Measurements from ENCODE around the gene AFF3.
A peak's percentile ranks its signal among the peaks of the same experiment; 100 is the strongest.

Gene AFF3

DNA sequence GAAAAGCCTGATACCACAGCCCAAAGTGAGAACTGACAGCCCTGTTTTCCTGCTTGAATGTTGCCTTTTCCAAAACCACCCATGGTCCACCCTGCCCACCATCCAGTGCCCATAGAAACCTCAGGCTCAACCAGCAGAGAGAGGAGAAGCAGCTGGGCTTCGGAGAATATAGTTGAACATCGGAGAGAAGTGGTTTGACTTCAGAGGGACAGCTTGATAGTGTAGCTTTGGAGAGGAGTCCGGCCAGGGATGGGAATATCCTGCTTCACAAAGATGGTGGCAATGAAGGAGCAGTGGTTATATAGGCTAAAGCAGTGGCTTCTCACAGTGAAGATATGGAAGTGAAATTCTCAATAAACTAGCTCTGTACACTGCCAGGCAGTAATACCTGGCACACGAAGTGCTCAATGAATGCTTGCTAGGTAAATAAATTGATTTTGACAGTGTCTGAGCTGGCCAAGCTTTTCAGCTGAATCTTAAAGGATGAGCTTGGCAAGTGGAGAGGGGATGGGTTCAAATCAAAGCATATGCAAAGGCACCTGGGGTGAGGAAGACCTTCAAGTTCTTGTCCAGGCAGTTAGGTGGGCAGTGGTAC, 21.2 kb downstream of the AFF3 start:
- peaks cover 90% of the 10 kb centered on the region for H3K36me3 ChIP-seq (replicated peaks; ENCODE audit: low read depth, low read length)

DNA sequence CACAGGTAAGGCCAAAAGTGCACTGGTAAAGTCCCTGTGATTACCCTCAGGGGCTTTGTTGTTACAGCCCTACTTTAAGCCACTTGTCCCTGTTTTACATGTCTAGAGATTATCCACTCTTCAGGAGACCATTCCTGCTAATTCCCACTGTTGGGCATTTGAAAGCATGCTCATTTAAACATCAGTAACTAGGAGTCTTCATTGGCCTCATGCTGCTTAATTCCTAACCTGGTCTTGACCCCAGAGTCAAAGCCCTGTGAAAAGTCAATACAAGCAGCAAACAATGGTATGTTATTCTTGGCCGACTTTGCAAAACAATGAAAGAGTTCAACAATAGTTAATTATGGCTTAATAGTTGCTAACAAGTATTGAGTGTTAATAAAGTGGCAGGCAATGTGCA, 23.2 kb downstream of the AFF3 start:
- Histone ChIP-seq H3K4me2 (ENCODE audit: low read length) (no peak overlapping the region), H3K36me3 (replicated peaks; ENCODE audit: low read depth, low read length) (peaks cover 87% of the 10 kb centered on the region), H3K4me1 (ENCODE audit: low read length) (peaks cover 15% of the 10 kb centered on the region), H3K9me3 (ENCODE audit: insufficient read depth, low read length) (peaks cover 10% of the 10 kb centered on the region), H3K4me3 (ENCODE audit: low read length) (no peak overlapping the region), H2AFZ (ENCODE audit: low read depth, low read length) (no peak overlapping the region), H4K20me1 (ENCODE audit: insufficient read depth, low read length) (peaks cover 12% of the 10 kb centered on the region; the same call in 1 of the 2 replicates), H3K27me3 (ENCODE audit: low read depth, low read length) (no peaks in the 10 kb centered on the region), H3K79me2 (ENCODE audit: low read length) (peaks cover 46% of the 10 kb centered on the region), H3K9ac (ENCODE audit: low read length) (no peak overlapping the region), H3K27ac (ENCODE audit: low read length) (no peak overlapping the region)
- TF ChIP-seq EZH2phosphoT487 (IDR thresholded peaks at IDR 0.05; ENCODE audit: low read depth) (no peak), CTCF (IDR thresholded peaks at IDR 0.05; ENCODE audit: low read depth, low read length) (no peak)

More for the DNA sequence above, 21.2 kb downstream of the AFF3 start:
- Histone ChIP-seq H3K27ac (ENCODE audit: low read length) (no peak overlapping the region), H3K4me1 (ENCODE audit: low read length) (no peaks in the 10 kb centered on the region), H4K20me1 (ENCODE audit: insufficient read depth, low read length) (peaks cover 27% of the 10 kb centered on the region; the same call in 1 of the 2 replicates), H3K4me2 (ENCODE audit: low read length) (no peak overlapping the region), H3K4me3 (ENCODE audit: low read length) (no peak overlapping the region), H2AFZ (ENCODE audit: low read depth, low read length) (no peak overlapping the region), H3K79me2 (ENCODE audit: low read length) (peaks cover 63% of the 10 kb centered on the region), H3K9ac (ENCODE audit: low read length) (no peak overlapping the region), H3K27me3 (ENCODE audit: low read depth, low read length) (no peaks in the 10 kb centered on the region), H3K9me3 (ENCODE audit: insufficient read depth, low read length) (peaks cover 6% of the 10 kb centered on the region; the same call in 1 of the 2 replicates)
- TF ChIP-seq CTCF (IDR thresholded peaks at IDR 0.05; ENCODE audit: low read depth, low read length), result no peak
- TF ChIP-seq EZH2phosphoT487 (IDR thresholded peaks at IDR 0.05; ENCODE audit: low read depth), result no peak

GRCh38 chr2:100113990-100114433, 28.4 kb downstream of the AFF3 start:
- Histone ChIP-seq H3K27ac (ENCODE audit: low read length) (peak overlapping the region; percentile 90), H3K4me2 (ENCODE audit: low read length) (peak overlapping the region; percentile 66), H4K20me1 (ENCODE audit: insufficient read depth, low read length) (peaks cover 13% of the 10 kb centered on the region; the same call in 1 of the 2 replicates), H3K9me3 (ENCODE audit: insufficient read depth, low read length) (peaks cover 10% of the 10 kb centered on the region), H2AFZ (ENCODE audit: low read depth, low read length) (no peak overlapping the region), H3K79me2 (ENCODE audit: low read length) (peaks cover 34% of the 10 kb centered on the region), H3K27me3 (ENCODE audit: low read depth, low read length) (no peaks in the 10 kb centered on the region), H3K4me1 (ENCODE audit: low read length) (peaks cover 58% of the 10 kb centered on the region), H3K4me3 (ENCODE audit: low read length) (peak overlapping the region; percentile 30), H3K36me3 (replicated peaks; ENCODE audit: low read depth, low read length) (peaks cover 72% of the 10 kb centered on the region), H3K9ac (ENCODE audit: low read length) (peak overlapping the region; percentile 48; the same call in 1 of the 2 replicates)
- no peak for TF ChIP-seq EZH2phosphoT487 (IDR thresholded peaks at IDR 0.05; ENCODE audit: low read depth)
- no peak for TF ChIP-seq CTCF (IDR thresholded peaks at IDR 0.05; ENCODE audit: low read depth, low read length)

- Histone ChIP-seq H3K27ac (ENCODE audit: low read length) (peak overlapping the region; percentile 62), H3K4me3 (ENCODE audit: low read length) (peak overlapping the region; percentile 51), H3K27me3 (ENCODE audit: low read depth, low read length) (no peaks in the 10 kb centered on the region), H3K4me1 (ENCODE audit: low read length) (peaks cover 82% of the 10 kb centered on the region), H2AFZ (ENCODE audit: low read depth, low read length) (no peak overlapping the region), H3K79me2 (ENCODE audit: low read length) (peaks cover 52% of the 10 kb centered on the region), H4K20me1 (ENCODE audit: insufficient read depth, low read length) (peaks cover 30% of the 10 kb centered on the region; the same call in 1 of the 2 replicates), H3K36me3 (replicated peaks; ENCODE audit: low read depth, low read length) (peaks cover 45% of the 10 kb centered on the region), H3K9ac (ENCODE audit: low read length) (peak overlapping the region; percentile 28; the same call in 1 of the 2 replicates), H3K9me3 (ENCODE audit: insufficient read depth, low read length) (no peaks in the 10 kb centered on the region; the same call in 1 of the 2 replicates), H3K4me2 (ENCODE audit: low read length) (peak overlapping the region; percentile 74)
- TF ChIP-seq EZH2phosphoT487 (IDR thresholded peaks at IDR 0.05; ENCODE audit: low read depth) (no peak), CTCF (IDR thresholded peaks at IDR 0.05; ENCODE audit: low read depth, low read length) (no peak)
These were observed 31.8 kb downstream of the AFF3 start for GRCh38 chr2:100110614-100111000.
